SU-DHL-6 (cell line): ENCODE results near the gene TMEM62.

Experiments used
- CTCF ChIP-seq: fragments of 200-600 bp; sonication (generic); IDR thresholded peaks from one replicate; pipeline ENCODE4 v1.5.1; 2017; ENCODE audit warnings: antibody characterized with exemption, mild to moderate bottlenecking, low read length, moderate library complexity; ENCODE audit not compliant: insufficient read depth, poor library complexity, severe bottlenecking
- EZH2phosphoT487 ChIP-seq: fragments of 200-600 bp; sonication (generic), shearing (Covaris generic); conservative IDR thresholded peaks from 2 replicates; pipeline ENCODE4 v1.6.1; 2018; ENCODE audit warnings: mild to moderate bottlenecking, antibody characterized with exemption, low read length, moderate library complexity, mixed read lengths

GRCh38 chr15:43218908-43219706 is 85.7 kb downstream of the TMEM62 start:
- TF ChIP-seq CTCF, result peak; percentile 14
- no peak for TF ChIP-seq EZH2phosphoT487
